K562 (cell line): ENCODE data around the gene VSTM5. TPM values are rescaled to one million over a fixed set of nuclear protein-coding genes. Genes with fewer than 3 reads are reported as not detected.

Experiments
- ATAC-seq: fragments of 200-7000 bp; cut with Tn5 transposase; 3 replicates; pipeline ENCODE4 v1.9.1; 2020; ENCODE audit warnings: moderate library complexity
- BruUV-seq: library from RNA; stranded (reverse); fragments of 400-500 nt; replicated peaks from 2 replicates; lab custom pipeline; 2021; lab: Mats Ljungman, UMichigan
- CTCF ChIA-PET: fragments of 300-600 bp; formaldehyde crosslinking; extraction: SDS; loops from one replicate; lab custom pipeline; 2021; ENCODE audit warnings: low intra/inter-chr PET ratio; lab: Yijun Ruan, JAX
- POLR2A ChIA-PET: fragments of 300-600, 350-650 bp; sonication (Branson Sonifier 250); formaldehyde crosslinking; extraction: SDS; loops from one replicate; lab custom pipeline; 2021; ENCODE audit warnings: antibody characterized with exemption, inconsistent platforms; lab: Yijun Ruan, JAX
- DNase-seq, 4 experiments: peaks; one replicate each; pipeline versions ENCODE4 v3.0.0 to v3.0.0-alpha.2; 2011 to 2018; ENCODE audit warnings: low spot score in 3 of 4, mixed read lengths in 3 of 4; ENCODE audit errors: extremely low read depth in 1 of 4
- FAIRE-seq: peaks from 2 replicates; lab custom pipeline; 2011; peaks lifted over from hg19 to GRCh38; lab: Jason Lieb, UNC
- H2AFZ ChIP-seq: 2 replicates; pipeline ENCODE4 v1.6.0; 2011; ENCODE audit warnings: low read depth, low read length, control low read depth, inconsistent platforms
- H3K27ac ChIP-seq: fragments of 200-600 bp; 3 replicates; pipeline ENCODE4 v1.8.0; 2011; ENCODE audit warnings: low read depth, mild to moderate bottlenecking, control low read depth, inconsistent platforms, low read length, moderate library complexity, mixed read lengths; ENCODE audit errors: extremely low read depth
- H3K27me3 ChIP-seq, 2 experiments: fragments of 300-600 bp in 1 of 2; 2 replicates in 1 of 2; 3 replicates in 1 of 2; pipeline versions ENCODE4 v1.6.0 to v1.8.0; 2011; ENCODE audit warnings: inconsistent platforms in 2 of 2, low read length in 2 of 2, mild to moderate bottlenecking in 1 of 2, mixed read lengths in 1 of 2, moderate library complexity in 1 of 2; ENCODE audit not compliant: control insufficient read depth in 2 of 2, insufficient read depth in 2 of 2
- H3K36me3 ChIP-seq: fragments of 300-600 bp; 3 replicates; pipeline ENCODE4 v1.8.0; 2011; ENCODE audit warnings: mild to moderate bottlenecking, low read length, inconsistent platforms; ENCODE audit not compliant: control insufficient read depth, insufficient read depth
- H3K4me1 ChIP-seq, 2 experiments: fragments of 200-600 bp in 1 of 2; replicated peaks in 1 of 2; 2 replicates in 1 of 2; 3 replicates in 1 of 2; pipeline versions ENCODE4 v1.5.1 to v1.8.0; 2011; ENCODE audit warnings: inconsistent platforms in 2 of 2, low read length in 2 of 2, mild to moderate bottlenecking in 1 of 2, mixed read lengths in 1 of 2, moderate library complexity in 1 of 2; ENCODE audit not compliant: control insufficient read depth in 2 of 2, insufficient read depth in 2 of 2
- H3K4me2 ChIP-seq: 2 replicates; pipeline ENCODE4 v1.6.1; 2011; ENCODE audit warnings: low read length, control low read depth, inconsistent platforms, mixed read lengths; ENCODE audit not compliant: insufficient read depth
- H3K4me3 ChIP-seq: fragments of 200-600 bp; sonication (generic), shearing (Covaris generic); 2 replicates; pipeline ENCODE4 v1.5.1; 2016; ENCODE audit warnings: control low read depth, inconsistent platforms
- H3K79me2 ChIP-seq: fragments of 200-600 bp; 3 replicates; pipeline ENCODE4 v1.8.0; 2011; ENCODE audit warnings: low read length, inconsistent platforms; ENCODE audit not compliant: control insufficient read depth, insufficient read depth
- H3K9ac ChIP-seq, 2 experiments: 2 replicates each; pipeline versions ENCODE4 v1.6.0 to v1.6.1; 2011; ENCODE audit warnings: low read depth in 2 of 2, low read length in 2 of 2, control low read depth in 1 of 2, inconsistent platforms in 1 of 2, mild to moderate bottlenecking in 1 of 2, mixed read lengths in 1 of 2; ENCODE audit not compliant: insufficient read depth in 1 of 2
- H3K9me1 ChIP-seq: one replicate; pipeline ENCODE4 v1.6.0; 2011; ENCODE audit warnings: inconsistent platforms, mild to moderate bottlenecking, low read length, moderate library complexity; ENCODE audit not compliant: control insufficient read depth, insufficient read depth
- H3K9me3 ChIP-seq: replicated peaks from 2 replicates; pipeline ENCODE4 v1.5.1; 2011; ENCODE audit warnings: low read depth, low read length, inconsistent platforms; ENCODE audit not compliant: control insufficient read depth, insufficient read depth
- H4K20me1 ChIP-seq: replicated peaks from 2 replicates; pipeline ENCODE4 v1.6.1; 2011; ENCODE audit warnings: low read length, inconsistent platforms, mixed read lengths; ENCODE audit not compliant: control insufficient read depth, insufficient read depth
- ASH1L ChIP-seq: fragments of 450-650 bp; IDR thresholded peaks from 2 replicates; pipeline ENCODE4 v1.6.1; 2018; ENCODE audit warnings: borderline replicate concordance, mild to moderate bottlenecking, low read depth; ENCODE audit not compliant: partially characterized antibody
- CSDE1 ChIP-seq, 2 experiments: fragments of 450-650 bp; IDR thresholded peaks; 2 replicates each; pipeline ENCODE4 v1.6.1; 2016; ENCODE audit warnings: mild to moderate bottlenecking in 1 of 2
- ETV5 ChIP-seq: sonication (generic); formaldehyde crosslinking; IDR thresholded peaks from 2 replicates; pipeline ENCODE4 v1.4.0; 2020; ENCODE audit warnings: low read depth, mild to moderate bottlenecking, missing genetic modification reagents
- HOMEZ ChIP-seq: fragments of 250-450 bp; sonication (Bioruptor Pico); IDR thresholded peaks from 2 replicates; pipeline ENCODE4 v1.4.0; 2020; ENCODE audit warnings: mild to moderate bottlenecking, moderate library complexity
- MYNN ChIP-seq, 2 experiments: sonication (generic); formaldehyde crosslinking in 1 of 2; IDR thresholded peaks; 2 replicates each; pipeline versions ENCODE4 v1.5.0 to v1.6.1; 2016 to 2020; ENCODE audit warnings: antibody characterized with exemption in 1 of 2, missing genetic modification reagents in 1 of 2
- RFX7 ChIP-seq: fragments of 250-450 bp; sonication (Bioruptor Pico); IDR thresholded peaks from 2 replicates; pipeline ENCODE4 v1.5.1; 2021; ENCODE audit warnings: mild to moderate bottlenecking
- ZC3H11A ChIP-seq: IDR thresholded peaks from 2 replicates; pipeline ENCODE4 v1.6.1; 2012; ENCODE audit warnings: low read depth, low read length, improper control_type of control experiment
- WGBS: fragments of 100-300 bp; shearing (Covaris generic); methylation state at CpG from one replicate; pipeline ENCODE4 v1.1.6; 2016; ENCODE audit warnings: low coverage, mixed read lengths; ENCODE audit not compliant: insufficient coverage; ENCODE audit errors: missing lambda C conversion rate; 5-methylcytosine and 5-hydroxymethylcytosine counted together
- in situ Hi-C: fragments of 300-500 bp; cut with MboI; formaldehyde crosslinking; loops from 4 replicates; pipeline ENCODE4 v1.15.0; 2018; ENCODE audit warnings: inconsistent platforms, mixed read lengths
- intact Hi-C: fragments of 100-400 bp; cut with micrococcal nuclease; formaldehyde crosslinking; loops from 2 replicates; pipeline ENCODE4 v1.14.2; 2022
- polyA plus RNA-seq, 8 experiments: library from polyadenylated mRNA; depleted of rRNA in 4 of 8; stranded (reverse) in 5 of 8; unstranded in 3 of 8; fragments of >200 nt; fragmentation: Nextera tagmentation in 2 of 8; fragmentation: Illumina TruSeq in 1 of 8; extraction: Ambion mirVana in 2 of 8; extraction: Trizol in 1 of 8; gene quantifications; 2 replicates each; pipeline versions ENCODE4 v1.2.1 to v1.2.3, GENCODE V29; 2011 to 2014; ENCODE audit warnings: inconsistent platforms in 1 of 8, missing spikeins in 1 of 8
- total RNA-seq, 7 experiments: library from RNA; depleted of rRNA in 6 of 7; stranded (reverse); fragments of >200 nt in 6 of 7; fragmentation: Illumina TruSeq in 2 of 7; extraction: Trizol in 2 of 7; gene quantifications; 2 replicates each; pipeline versions ENCODE4 v1.2.1 to v1.2.3, GENCODE V29; 2011 to 2021; ENCODE audit warnings: low replicate concordance in 1 of 7
- TF ChIP-seq, protein P1 (sequence below): fragments of 450-650 bp; IDR thresholded peaks from 2 replicates; pipeline ENCODE4 v1.6.1; 2016; ENCODE audit warnings: low read depth
- TF ChIP-seq, protein P2 (sequence below): fragments of 250-450 bp; sonication (Bioruptor Pico); IDR thresholded peaks from 2 replicates; pipeline ENCODE4 v1.4.0; 2020; ENCODE audit warnings: mild to moderate bottlenecking, moderate library complexity, borderline replicate concordance

Gene VSTM5
- total and polyA plus RNA-seq, 9 of the 15 experiments (the other 6 are each of a cell fraction or from before 2014, with no cell fraction given): 0.01 TPM; not detected in 8

GRCh38 chr11:93857413-93858120 is 7.1 kb upstream of the VSTM5 start:
- Histone ChIP-seq H3K27ac (no peak overlapping the region), H3K9me1 (no peaks in the 10 kb centered on the region), H3K36me3 (no peaks in the 10 kb centered on the region), H3K9me3 (no peaks in the 10 kb centered on the region), H4K20me1 (no peaks in the 10 kb centered on the region), H3K4me2 (no peak overlapping the region), H3K9ac (no peak overlapping the region), H3K4me3 (no peak overlapping the region), H3K27me3 (peaks cover 0 to 2% of the 10 kb centered on the region in 2 experiments; a peak in 1 of 5 replicates), H2AFZ (no peak overlapping the region), H3K79me2 (no peaks in the 10 kb centered on the region), H3K4me1 (peaks cover 0 to 5% of the 10 kb centered on the region in 2 experiments; a peak in 2 of 5 replicates)
- ATAC-seq: no peak
- POLR2A ChIA-PET: no interaction called here
- intact Hi-C loops (no loop called here), in situ Hi-C loops (no loop called here)
- CTCF ChIA-PET: interaction anchor here (0.6 kb wide), 1 partner anchor 441 kb away, joined by 4 read pairs; no protein-coding TSS in a partner anchor
- FAIRE-seq: no peak
- WGBS: 3% methylated on average over 3 of the region's 3 CpGs
- BruUV-seq: no TSS peak
- DNase-seq: no peak
- TF ChIP-seq MYNN (IDR thresholded peaks at IDR 0.05) (no peak), MYNN (CRISPR knock-in tag; IDR thresholded peaks at IDR 0.05) (no peak), ETV5 (CRISPR knock-in tag) (no peak), HOMEZ (CRISPR knock-in tag) (no peak), CSDE1 (IDR thresholded peaks at IDR 0.05) (no peak), RFX7 (CRISPR knock-in tag) (no peak), ZC3H11A (no peak), ASH1L (no peak)
- TF ChIP-seq, protein P1, sequence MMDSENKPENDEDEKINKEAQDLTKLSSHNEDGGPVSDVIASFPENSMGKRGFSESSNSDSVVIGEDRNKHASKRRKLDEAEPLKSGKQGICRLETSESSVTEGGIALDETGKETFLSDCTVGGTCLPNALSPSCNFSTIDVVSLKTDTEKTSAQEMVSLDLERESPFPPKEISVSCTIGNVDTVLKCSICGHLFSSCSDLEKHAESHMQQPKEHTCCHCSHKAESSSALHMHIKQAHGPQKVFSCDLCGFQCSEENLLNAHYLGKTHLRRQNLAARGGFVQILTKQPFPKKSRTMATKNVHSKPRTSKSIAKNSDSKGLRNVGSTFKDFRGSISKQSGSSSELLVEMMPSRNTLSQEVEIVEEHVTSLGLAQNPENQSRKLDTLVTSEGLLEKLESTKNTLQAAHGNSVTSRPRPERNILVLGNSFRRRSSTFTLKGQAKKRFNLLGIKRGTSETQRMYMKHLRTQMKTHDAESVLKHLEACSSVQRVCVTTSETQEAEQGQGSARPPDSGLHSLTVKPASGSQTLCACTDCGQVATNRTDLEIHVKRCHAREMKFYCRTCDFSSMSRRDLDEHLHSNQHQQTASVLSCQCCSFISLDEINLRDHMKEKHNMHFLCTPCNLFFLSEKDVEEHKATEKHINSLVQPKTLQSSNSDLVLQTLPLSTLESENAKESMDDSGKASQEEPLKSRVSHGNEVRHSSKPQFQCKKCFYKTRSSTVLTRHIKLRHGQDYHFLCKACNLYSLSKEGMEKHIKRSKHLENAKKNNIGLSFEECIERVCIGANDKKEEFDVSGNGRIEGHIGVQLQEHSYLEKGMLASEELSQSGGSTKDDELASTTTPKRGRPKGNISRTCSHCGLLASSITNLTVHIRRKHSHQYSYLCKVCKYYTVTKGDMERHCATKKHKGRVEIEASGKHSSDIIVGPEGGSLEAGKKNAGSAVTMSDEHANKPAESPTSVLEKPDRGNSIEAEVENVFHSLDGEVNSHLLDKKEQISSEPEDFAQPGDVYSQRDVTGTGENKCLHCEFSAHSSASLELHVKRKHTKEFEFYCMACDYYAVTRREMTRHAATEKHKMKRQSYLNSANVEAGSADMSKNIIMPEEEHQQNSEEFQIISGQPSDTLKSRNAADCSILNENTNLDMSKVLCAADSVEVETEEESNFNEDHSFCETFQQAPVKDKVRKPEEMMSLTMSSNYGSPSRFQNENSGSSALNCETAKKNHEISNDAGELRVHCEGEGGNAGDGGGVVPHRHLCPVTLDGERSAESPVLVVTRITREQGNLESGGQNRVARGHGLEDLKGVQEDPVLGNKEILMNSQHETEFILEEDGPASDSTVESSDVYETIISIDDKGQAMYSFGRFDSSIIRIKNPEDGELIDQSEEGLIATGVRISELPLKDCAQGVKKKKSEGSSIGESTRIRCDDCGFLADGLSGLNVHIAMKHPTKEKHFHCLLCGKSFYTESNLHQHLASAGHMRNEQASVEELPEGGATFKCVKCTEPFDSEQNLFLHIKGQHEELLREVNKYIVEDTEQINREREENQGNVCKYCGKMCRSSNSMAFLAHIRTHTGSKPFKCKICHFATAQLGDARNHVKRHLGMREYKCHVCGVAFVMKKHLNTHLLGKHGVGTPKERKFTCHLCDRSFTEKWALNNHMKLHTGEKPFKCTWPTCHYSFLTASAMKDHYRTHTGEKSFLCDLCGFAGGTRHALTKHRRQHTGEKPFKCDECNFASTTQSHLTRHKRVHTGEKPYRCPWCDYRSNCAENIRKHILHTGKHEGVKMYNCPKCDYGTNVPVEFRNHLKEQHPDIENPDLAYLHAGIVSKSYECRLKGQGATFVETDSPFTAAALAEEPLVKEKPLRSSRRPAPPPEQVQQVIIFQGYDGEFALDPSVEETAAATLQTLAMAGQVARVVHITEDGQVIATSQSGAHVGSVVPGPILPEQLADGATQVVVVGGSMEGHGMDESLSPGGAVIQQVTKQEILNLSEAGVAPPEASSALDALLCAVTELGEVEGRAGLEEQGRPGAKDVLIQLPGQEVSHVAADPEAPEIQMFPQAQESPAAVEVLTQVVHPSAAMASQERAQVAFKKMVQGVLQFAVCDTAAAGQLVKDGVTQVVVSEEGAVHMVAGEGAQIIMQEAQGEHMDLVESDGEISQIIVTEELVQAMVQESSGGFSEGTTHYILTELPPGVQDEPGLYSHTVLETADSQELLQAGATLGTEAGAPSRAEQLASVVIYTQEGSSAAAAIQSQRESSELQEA: no peak
- TF ChIP-seq, protein P2, sequence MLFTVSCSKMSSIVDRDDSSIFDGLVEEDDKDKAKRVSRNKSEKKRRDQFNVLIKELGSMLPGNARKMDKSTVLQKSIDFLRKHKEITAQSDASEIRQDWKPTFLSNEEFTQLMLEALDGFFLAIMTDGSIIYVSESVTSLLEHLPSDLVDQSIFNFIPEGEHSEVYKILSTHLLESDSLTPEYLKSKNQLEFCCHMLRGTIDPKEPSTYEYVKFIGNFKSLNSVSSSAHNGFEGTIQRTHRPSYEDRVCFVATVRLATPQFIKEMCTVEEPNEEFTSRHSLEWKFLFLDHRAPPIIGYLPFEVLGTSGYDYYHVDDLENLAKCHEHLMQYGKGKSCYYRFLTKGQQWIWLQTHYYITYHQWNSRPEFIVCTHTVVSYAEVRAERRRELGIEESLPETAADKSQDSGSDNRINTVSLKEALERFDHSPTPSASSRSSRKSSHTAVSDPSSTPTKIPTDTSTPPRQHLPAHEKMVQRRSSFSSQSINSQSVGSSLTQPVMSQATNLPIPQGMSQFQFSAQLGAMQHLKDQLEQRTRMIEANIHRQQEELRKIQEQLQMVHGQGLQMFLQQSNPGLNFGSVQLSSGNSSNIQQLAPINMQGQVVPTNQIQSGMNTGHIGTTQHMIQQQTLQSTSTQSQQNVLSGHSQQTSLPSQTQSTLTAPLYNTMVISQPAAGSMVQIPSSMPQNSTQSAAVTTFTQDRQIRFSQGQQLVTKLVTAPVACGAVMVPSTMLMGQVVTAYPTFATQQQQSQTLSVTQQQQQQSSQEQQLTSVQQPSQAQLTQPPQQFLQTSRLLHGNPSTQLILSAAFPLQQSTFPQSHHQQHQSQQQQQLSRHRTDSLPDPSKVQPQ (CRISPR knock-in tag): no peak
